ENCODE results near the gene EYS.

EYS gene

DNA sequence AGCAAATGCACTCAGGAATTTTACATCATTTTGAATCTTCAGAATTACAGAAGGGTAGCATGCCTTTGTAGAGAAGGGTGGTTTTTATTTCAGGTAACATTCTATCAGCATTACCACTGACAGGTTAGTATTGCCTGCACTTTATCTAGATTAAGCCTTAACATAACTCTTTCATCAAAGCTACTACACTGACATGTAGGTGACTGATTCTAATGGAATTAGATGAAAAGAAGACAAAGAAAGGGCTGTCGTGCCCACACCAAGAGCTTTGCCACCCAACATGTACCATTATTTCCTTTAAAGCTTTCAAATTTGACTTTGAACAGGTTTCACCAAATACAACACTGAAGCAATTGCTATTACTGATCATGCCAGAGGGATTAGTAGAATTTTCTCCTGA is 551.9 kb downstream of the EYS start:
- TF ChIP-seq, protein P1, sequence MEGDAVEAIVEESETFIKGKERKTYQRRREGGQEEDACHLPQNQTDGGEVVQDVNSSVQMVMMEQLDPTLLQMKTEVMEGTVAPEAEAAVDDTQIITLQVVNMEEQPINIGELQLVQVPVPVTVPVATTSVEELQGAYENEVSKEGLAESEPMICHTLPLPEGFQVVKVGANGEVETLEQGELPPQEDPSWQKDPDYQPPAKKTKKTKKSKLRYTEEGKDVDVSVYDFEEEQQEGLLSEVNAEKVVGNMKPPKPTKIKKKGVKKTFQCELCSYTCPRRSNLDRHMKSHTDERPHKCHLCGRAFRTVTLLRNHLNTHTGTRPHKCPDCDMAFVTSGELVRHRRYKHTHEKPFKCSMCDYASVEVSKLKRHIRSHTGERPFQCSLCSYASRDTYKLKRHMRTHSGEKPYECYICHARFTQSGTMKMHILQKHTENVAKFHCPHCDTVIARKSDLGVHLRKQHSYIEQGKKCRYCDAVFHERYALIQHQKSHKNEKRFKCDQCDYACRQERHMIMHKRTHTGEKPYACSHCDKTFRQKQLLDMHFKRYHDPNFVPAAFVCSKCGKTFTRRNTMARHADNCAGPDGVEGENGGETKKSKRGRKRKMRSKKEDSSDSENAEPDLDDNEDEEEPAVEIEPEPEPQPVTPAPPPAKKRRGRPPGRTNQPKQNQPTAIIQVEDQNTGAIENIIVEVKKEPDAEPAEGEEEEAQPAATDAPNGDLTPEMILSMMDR (IDR thresholded peaks at IDR 0.05; ENCODE audit: poor library complexity, severe bottlenecking) = no peak
- no peak overlapping the region for H3K27ac ChIP-seq (ENCODE audit: poor library complexity, severe bottlenecking)
- no peaks in the 10 kb centered on the region for H3K4me1 ChIP-seq (ENCODE audit: insufficient read depth, poor library complexity, severe bottlenecking)
- DNase-seq (ENCODE audit: low spot score) (no peak), ATAC-seq (ENCODE audit: low read depth) (no peak)
- H3K9me3 ChIP-seq (ENCODE audit: severe bottlenecking) = no peaks in the 10 kb centered on the region
- H3K4me3 ChIP-seq (ENCODE audit: severe bottlenecking) = no peak overlapping the region
- H3K27me3 ChIP-seq (ENCODE audit: insufficient read depth, poor library complexity, severe bottlenecking) = no peaks in the 10 kb centered on the region
- H3K36me3 ChIP-seq (ENCODE audit: low read depth) = no peaks in the 10 kb centered on the region

DNA sequence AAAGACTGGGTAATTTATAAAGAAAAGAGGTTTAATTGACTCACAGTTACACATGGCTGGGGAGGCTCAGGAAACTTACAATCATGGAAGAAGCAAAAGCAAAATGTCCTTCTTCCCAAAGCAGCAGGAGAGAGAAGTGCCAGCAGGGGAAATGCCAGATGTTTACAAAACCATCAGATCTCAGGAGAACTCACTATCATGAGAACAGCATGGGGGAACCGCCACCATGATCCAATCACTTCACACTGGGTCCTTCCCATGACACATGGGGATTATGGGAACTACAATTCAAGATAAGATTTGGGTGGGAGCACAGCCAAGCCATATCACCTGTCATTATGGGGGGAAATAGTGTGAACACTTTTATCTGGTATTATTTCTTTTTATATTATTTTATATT is 557.2 kb downstream of the EYS start:
- H3K27me3 ChIP-seq (ENCODE audit: insufficient read depth, poor library complexity, severe bottlenecking) = no peaks in the 10 kb centered on the region
- ATAC-seq (ENCODE audit: low read depth) = no peak
- no peak overlapping the region for H3K27ac ChIP-seq (ENCODE audit: poor library complexity, severe bottlenecking)
- DNase-seq (ENCODE audit: low spot score) = no peak
- H3K4me3 ChIP-seq (ENCODE audit: severe bottlenecking) = no peak overlapping the region
- TF ChIP-seq, protein P1 (IDR thresholded peaks at IDR 0.05; ENCODE audit: poor library complexity, severe bottlenecking) = no peak
- H3K36me3 ChIP-seq (ENCODE audit: low read depth) = no peaks in the 10 kb centered on the region
- H3K9me3 ChIP-seq (ENCODE audit: severe bottlenecking) = no peaks in the 10 kb centered on the region
- no peaks in the 10 kb centered on the region for H3K4me1 ChIP-seq (ENCODE audit: insufficient read depth, poor library complexity, severe bottlenecking)

DNA sequence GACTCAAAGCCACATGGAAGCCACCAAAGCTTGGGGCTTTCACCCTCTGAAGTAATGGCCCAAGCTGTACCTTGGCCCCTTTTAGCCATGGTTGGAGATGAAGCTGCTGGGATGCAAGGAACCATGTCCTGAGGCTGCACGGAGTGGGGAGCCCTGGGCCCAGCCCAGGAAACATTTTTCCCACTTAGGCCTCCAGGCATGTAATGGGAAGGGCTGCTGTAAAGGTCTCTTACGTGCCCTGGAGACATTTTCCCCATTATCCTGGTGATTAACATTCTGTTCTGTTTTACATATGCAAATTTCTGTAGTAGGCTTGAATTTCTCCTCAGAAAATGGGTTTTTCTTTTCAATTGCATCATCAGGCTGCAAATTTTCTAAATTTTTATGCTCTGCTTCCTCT is 558.2 kb downstream of the EYS start:
- Histone ChIP-seq H3K4me3 (ENCODE audit: severe bottlenecking) (no peak overlapping the region), H3K27me3 (ENCODE audit: insufficient read depth, poor library complexity, severe bottlenecking) (no peaks in the 10 kb centered on the region), H3K4me1 (ENCODE audit: insufficient read depth, poor library complexity, severe bottlenecking) (no peaks in the 10 kb centered on the region), H3K36me3 (ENCODE audit: low read depth) (no peaks in the 10 kb centered on the region), H3K27ac (ENCODE audit: poor library complexity, severe bottlenecking) (no peak overlapping the region), H3K9me3 (ENCODE audit: severe bottlenecking) (no peaks in the 10 kb centered on the region)
- ATAC-seq (ENCODE audit: low read depth) (no peak), DNase-seq (ENCODE audit: low spot score) (no peak)
- TF ChIP-seq, protein P1 (IDR thresholded peaks at IDR 0.05; ENCODE audit: poor library complexity, severe bottlenecking) = no peak

DNA sequence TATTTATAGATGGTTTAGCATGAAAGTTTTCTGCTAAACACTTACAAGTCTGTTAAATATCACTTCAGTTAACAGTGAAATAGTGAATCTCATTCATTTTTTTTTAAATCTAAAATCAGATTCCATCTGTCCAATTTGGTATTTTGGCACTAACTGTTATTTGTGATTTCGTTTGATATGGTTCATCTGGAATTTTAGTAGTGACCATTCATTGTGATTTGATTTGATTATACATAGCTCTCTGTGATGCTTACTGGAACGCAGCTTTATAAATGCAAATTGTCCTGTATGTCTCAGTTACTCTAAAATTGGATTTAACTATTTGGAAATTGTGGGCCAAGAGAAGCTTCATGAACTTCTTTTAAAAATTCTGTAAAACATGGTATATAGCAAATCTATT is 571.5 kb downstream of the EYS start:
- H3K9me3 ChIP-seq (ENCODE audit: severe bottlenecking) = no peaks in the 10 kb centered on the region
- no peaks in the 10 kb centered on the region for H3K27me3 ChIP-seq (ENCODE audit: insufficient read depth, poor library complexity, severe bottlenecking)
- H3K36me3 ChIP-seq (ENCODE audit: low read depth) = no peaks in the 10 kb centered on the region
- no peak for ATAC-seq (ENCODE audit: low read depth)
- H3K4me3 ChIP-seq (ENCODE audit: severe bottlenecking) = no peak overlapping the region
- no peaks in the 10 kb centered on the region for H3K4me1 ChIP-seq (ENCODE audit: insufficient read depth, poor library complexity, severe bottlenecking)
- no peak overlapping the region for H3K27ac ChIP-seq (ENCODE audit: poor library complexity, severe bottlenecking)
- DNase-seq (ENCODE audit: low spot score) = no peak
- TF ChIP-seq, protein P1 (IDR thresholded peaks at IDR 0.05; ENCODE audit: poor library complexity, severe bottlenecking) = no peak

GRCh38 chr6:65126667-65127066 is 580.4 kb downstream of the EYS start:
- Histone ChIP-seq H3K4me3 (ENCODE audit: severe bottlenecking) (no peak overlapping the region), H3K9me3 (ENCODE audit: severe bottlenecking) (no peaks in the 10 kb centered on the region), H3K27me3 (ENCODE audit: insufficient read depth, poor library complexity, severe bottlenecking) (no peaks in the 10 kb centered on the region), H3K27ac (ENCODE audit: poor library complexity, severe bottlenecking) (no peak overlapping the region), H3K36me3 (ENCODE audit: low read depth) (no peaks in the 10 kb centered on the region), H3K4me1 (ENCODE audit: insufficient read depth, poor library complexity, severe bottlenecking) (no peaks in the 10 kb centered on the region)
- TF ChIP-seq, protein P1 (IDR thresholded peaks at IDR 0.05; ENCODE audit: poor library complexity, severe bottlenecking) = no peak
- ATAC-seq (ENCODE audit: low read depth) (no peak), DNase-seq (ENCODE audit: low spot score) (no peak)

Data from RWPE2 (cell line).